HG03159 (cell line): ENCODE measurements around the gene LSM12.
"Not testable (repeated sequence)": the region's sequence is repeated elsewhere in the genome, so short reads cannot be mapped to it uniquely, and the experiment has no call there.

Experiments
- ATAC-seq: cut with Tn5 transposase; IDR thresholded peaks from one replicate; pipeline ENCODE4 v1.9.1; 2021; ENCODE audit warnings: mild to moderate bottlenecking, moderate library complexity; ENCODE audit not compliant: unreplicated experiment

LSM12 gene

GRCh38 chr17:44076716-44077594 is 10.5 kb upstream of the LSM12 start:
- ATAC-seq = no peak

- ATAC-seq = no peak
These were observed 9.3 kb upstream of the LSM12 start for GRCh38 chr17:44075598-44076293.

- no peak for ATAC-seq
These were observed 8.4 kb upstream of the LSM12 start for GRCh38 chr17:44074911-44075285.

DNA sequence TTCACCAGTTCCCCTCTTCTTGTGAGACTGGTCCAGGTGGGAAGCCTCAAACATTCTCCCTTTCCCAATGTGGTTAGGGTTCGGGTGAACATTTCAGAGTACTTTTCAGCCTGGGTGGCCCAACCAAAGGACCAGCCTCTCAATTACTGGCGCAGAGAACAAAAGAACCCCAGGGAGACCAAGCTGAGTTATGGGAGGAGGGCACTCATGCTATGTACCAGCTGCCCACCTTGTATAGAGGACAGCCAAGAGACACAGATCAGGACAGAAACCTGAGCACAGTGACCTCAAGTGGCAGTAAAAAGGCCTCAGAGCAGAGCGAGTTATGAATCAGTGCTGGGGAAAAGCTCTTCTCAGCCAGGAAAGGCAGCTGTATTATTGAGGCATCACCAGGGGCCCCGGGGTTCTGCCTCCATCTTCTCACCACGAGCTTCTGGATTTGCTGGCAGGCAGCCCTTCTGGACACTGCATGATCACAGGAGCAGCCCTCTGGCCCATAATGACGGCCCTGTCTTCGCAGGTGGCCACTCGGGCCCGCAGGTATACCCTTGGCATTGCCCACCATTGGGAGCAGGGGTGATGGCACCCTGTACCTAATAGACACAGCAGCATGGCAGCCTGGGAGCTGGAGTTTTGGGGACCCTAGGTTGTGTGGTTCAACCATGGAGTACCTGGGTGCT is 7.9 kb upstream of the LSM12 start:
- ATAC-seq = no peak

GRCh38 chr17:44071772-44072171 is 5.3 kb upstream of the LSM12 start:
- ATAC-seq = no peak

DNA sequence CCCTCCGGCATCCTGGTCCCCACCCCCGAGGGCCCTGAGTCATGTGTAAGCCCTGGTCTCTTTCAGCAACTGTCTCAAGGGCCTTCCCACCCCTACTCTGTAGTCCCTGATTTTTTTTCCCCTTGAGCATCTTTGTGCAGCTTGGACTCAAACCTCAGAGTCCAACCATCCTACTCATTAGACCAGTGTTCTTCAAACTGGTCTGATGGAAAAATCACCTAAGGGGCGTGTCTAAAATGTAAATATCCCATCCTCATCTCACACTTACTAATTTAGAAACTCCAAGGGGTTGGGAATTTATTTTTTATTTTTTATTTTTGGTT is 4.7 kb upstream of the LSM12 start:
- no peak for ATAC-seq

DNA sequence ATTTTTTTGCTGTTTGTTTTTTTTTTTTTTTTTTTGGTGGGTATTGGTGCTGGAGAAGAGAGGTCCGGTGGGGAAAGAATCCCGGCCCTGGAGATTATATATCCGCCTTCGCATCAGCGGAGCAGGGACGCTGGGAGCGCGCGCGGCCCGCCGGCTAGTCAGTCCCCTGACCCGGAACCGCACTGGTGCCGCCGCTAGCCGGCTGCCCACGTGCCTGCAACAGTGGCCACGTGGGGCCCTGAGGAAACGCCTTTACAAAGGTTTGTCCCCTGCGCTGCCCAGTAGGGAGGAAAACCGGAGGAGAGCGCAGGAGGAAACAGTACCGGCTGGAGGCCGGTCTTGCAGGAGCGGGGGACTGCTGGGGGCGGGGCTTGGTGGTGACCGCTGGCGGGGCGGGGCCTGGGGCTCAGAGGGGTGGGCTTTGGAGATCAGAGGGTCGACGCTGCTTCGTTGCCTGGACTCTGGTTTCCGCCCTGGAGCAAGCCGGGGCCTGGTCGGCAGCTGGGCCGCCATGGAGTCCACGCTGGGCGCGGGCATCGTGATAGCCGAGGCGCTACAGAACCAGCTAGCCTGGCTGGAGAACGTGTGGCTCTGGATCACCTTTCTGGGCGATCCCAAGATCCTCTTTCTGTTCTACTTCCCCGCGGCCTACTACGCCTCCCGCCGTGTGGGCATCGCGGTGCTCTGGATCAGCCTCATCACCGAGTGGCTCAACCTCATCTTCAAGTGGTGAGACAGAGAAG is 4.2 kb upstream of the LSM12 start, which contains the start of gene G6PC3:
TSS of gene G6PC3 (plus strand) at position 281 of the 743 bp plus-strand sequence. CDS start at position 512, 231 bp downstream.
- peak; percentile 60 for ATAC-seq

GRCh38 chr17:44069974-44070454 is 3.5 kb upstream of the LSM12 start:
- no peak for ATAC-seq

DNA sequence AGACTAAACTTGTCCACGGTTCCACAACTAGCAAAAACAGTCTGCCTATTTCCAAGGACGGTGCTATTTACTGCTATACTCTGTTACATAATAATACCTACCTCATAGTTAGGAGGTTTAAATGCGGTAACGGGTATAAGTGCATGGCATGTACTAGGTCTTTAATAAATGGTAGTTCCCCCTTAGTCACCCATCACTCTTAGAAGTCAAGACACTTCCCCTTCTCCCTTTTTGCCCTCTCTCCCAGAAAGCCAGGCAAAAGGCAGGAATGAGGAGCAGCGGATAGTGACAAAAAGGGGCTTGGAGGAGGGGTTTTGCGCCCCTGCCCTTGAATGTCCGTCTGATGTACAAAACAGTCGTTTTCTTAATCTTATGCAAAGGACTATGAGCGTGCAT is 1.1 kb upstream of the LSM12 start:
- ATAC-seq = no peak

GRCh38 chr17:44065668-44066203 is 735 bp downstream of the LSM12 start:
- no peak for ATAC-seq

DNA sequence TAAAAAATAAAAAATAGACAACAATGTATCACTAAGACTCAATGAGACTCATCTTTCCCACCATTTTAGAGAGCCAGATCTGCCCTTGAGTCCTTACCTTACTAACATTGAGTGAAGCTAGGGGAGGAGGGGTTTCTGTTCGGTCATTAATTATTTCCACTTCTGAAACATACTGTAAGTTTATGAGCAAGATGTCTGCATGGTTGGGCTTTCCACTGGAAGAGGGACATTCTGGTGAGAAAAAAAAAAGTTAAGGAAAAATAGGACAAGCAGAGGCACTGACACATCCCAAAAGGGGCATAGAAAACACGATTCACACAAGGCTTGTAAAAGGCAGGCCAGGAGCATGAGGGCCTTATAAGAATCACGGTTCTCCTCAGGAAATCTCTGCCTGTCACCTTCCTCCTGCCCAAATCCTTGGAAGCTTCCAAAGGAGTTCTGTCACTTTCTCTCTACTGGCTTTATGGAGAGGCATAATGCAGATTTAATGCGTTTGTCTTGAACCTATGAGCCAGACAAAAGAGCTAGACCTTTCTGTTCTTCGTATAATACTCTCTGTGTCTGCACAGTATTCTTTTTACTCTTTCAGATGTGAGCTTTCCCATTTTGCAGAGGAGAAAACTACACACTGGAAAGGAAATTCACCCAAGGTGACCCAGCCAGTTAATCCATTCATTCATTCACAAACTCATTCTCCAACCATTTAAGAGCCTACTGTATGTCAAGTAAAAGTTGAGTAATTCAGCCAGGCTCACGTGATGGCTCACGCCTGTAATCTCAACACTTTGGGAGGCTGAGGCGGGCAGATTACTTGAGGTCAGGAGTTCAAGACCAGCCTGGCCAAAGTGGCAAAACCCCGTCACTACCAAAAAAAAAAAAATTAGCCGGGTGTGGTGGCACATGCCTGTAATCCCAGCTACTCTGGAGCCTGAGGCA is 2.5 kb downstream of the LSM12 start:
- no peak for ATAC-seq

GRCh38 chr17:44062871-44063270 is 3.6 kb downstream of the LSM12 start:
- ATAC-seq = no peak

- no peak for ATAC-seq
These were observed 5.0 kb downstream of the LSM12 start for GRCh38 chr17:44061446-44061845.

- ATAC-seq = no peak
These were observed 7.2 kb downstream of the LSM12 start for GRCh38 chr17:44059101-44059892.

DNA sequence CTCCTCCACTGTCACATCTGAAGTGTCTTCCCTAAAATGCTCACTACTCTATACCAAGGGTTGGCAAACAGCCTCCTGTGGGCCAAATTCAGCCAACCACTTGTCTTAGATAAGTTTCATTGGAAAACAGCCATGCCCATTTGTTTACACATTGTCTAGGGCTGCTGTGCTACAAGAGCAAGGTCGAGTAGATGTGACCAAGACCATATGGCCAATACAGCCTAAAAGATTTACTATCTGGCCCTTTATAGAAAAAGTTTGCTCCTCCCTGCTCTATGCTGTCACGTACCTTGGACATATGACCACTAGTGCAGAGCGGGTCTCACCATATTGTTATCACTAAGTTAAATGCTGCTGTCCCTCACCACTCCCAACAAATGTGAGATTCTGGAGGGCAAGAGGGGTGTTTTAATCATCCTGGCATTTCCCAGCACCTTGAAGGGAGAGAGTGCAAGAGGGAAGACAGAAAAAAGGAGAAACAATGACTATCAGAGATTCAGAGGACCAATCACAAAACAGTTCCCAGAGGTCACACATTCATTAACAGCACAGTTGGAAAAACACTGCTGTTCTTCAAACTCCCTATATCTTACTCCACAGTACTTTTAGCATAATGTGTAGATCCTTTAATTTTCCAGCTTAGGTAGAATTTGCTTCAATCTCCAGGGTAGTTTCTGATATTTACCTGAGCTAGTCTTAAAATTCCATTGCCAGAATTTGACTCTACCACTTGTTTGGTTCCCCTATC is 13.2 kb downstream of the LSM12 start:
- no peak for ATAC-seq

GRCh38 chr17:44049294-44050060 is 17.0 kb downstream of the LSM12 start:
- ATAC-seq = no peak

DNA sequence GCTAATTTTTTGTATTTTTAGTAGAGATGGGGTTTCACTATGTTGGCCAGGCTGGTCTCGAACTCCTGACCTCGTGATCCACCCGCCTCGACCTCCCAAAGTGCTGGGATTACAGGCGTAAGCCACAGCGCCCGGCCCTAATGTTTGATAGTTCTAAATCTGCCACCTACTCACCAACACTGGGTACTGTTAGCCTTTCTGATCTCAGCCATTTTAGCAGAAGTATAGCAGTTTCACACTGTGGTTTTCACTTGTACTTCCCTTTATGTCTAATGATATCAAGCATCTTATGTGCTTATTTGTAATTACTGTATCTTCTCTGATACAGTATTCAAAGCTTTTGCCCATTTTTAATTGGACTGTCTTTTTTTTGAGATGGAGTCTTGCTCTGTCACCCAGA is 19.6 kb downstream of the LSM12 start:
- ATAC-seq = not testable (repeated sequence)
